HepG2 (cell line): ENCODE measurements around the gene SLC25A38. TPM values are rescaled to one million over a fixed set of nuclear protein-coding genes. Genes with fewer than 3 reads are reported as not detected.

Experiments
- ATF1 ChIP-seq: IDR thresholded peaks from 2 replicates; pipeline ENCODE4 v1.6.1; 2016; ENCODE audit warnings: mild to moderate bottlenecking, control low read depth
- CENPT ChIP-seq: sonication (generic); formaldehyde crosslinking; IDR thresholded peaks from 2 replicates; pipeline ENCODE4 v1.8.0; 2022; ENCODE audit warnings: low read depth, mild to moderate bottlenecking, moderate library complexity, missing genetic modification reagents
- ETS1 ChIP-seq: sonication (generic); formaldehyde crosslinking; IDR thresholded peaks from 2 replicates; pipeline ENCODE4 v1.4.0; 2020; ENCODE audit warnings: missing genetic modification reagents
- KDM1A ChIP-seq: IDR thresholded peaks from 2 replicates; pipeline ENCODE4 v1.6.1; 2016; ENCODE audit warnings: missing compliant biosample characterization
- KLF16 ChIP-seq, 2 experiments: sonication (generic) in 1 of 2; formaldehyde crosslinking in 1 of 2; IDR thresholded peaks; 2 replicates each; pipeline versions ENCODE4 v1.6.1 to v1.8.0; 2016 to 2023; ENCODE audit warnings: missing genetic modification reagents in 2 of 2, missing compliant biosample characterization in 1 of 2
- MXD4 ChIP-seq: IDR thresholded peaks from 2 replicates; pipeline ENCODE4 v1.6.1; 2016; ENCODE audit warnings: mild to moderate bottlenecking, missing biosample characterization, missing genetic modification reagents
- PHF20 ChIP-seq: sonication (generic); formaldehyde crosslinking; IDR thresholded peaks from 2 replicates; pipeline ENCODE4 v1.5.0; 2020; ENCODE audit warnings: mild to moderate bottlenecking, missing genetic modification reagents
- PHF8 ChIP-seq: sonication (generic); formaldehyde crosslinking; IDR thresholded peaks from 2 replicates; pipeline ENCODE4 v1.5.0; 2020; ENCODE audit warnings: missing genetic modification reagents
- POGZ ChIP-seq: sonication (generic); formaldehyde crosslinking; IDR thresholded peaks from 2 replicates; pipeline ENCODE4 v1.4.0; 2020; ENCODE audit warnings: mild to moderate bottlenecking, missing genetic modification reagents
- RBM22 ChIP-seq: fragments of 200-400 bp; formaldehyde crosslinking; optimal IDR thresholded peaks from 2 replicates; pipeline ENCODE3; 2017; ENCODE audit warnings: mild to moderate bottlenecking, low read length, moderate library complexity
- SP5 ChIP-seq: IDR thresholded peaks from 2 replicates; pipeline ENCODE4 v1.6.1; 2016; ENCODE audit warnings: low read depth, borderline replicate concordance
- U2AF2 ChIP-seq: fragments of 200-400 bp; formaldehyde crosslinking; IDR thresholded peaks from 2 replicates; pipeline ENCODE4 v1.6.1; 2017; ENCODE audit warnings: low read depth, mild to moderate bottlenecking, low read length
- WIZ ChIP-seq: sonication (generic); formaldehyde crosslinking; IDR thresholded peaks from 2 replicates; pipeline ENCODE4 v1.5.1; 2020; ENCODE audit warnings: mild to moderate bottlenecking, missing genetic modification reagents
- ZBTB39 ChIP-seq: sonication (generic); formaldehyde crosslinking; IDR thresholded peaks from 2 replicates; pipeline ENCODE4 v1.5.0; 2020; ENCODE audit warnings: missing genetic modification reagents
- ZC3H4 ChIP-seq: sonication (generic); formaldehyde crosslinking; IDR thresholded peaks from 2 replicates; pipeline ENCODE4 v1.4.0; 2020; ENCODE audit warnings: missing genetic modification reagents, borderline replicate concordance
- ZFY ChIP-seq: sonication (generic); formaldehyde crosslinking; IDR thresholded peaks from 2 replicates; pipeline ENCODE4 v1.4.0; 2020; ENCODE audit warnings: missing genetic modification reagents
- ZNF101 ChIP-seq: sonication (generic); formaldehyde crosslinking; IDR thresholded peaks from 2 replicates; pipeline ENCODE4 v1.4.0; 2020; ENCODE audit warnings: mild to moderate bottlenecking, low read depth, missing genetic modification reagents, borderline replicate concordance
- ZNF234 ChIP-seq: sonication (generic); formaldehyde crosslinking; conservative IDR thresholded peaks from 2 replicates; pipeline ENCODE4 v1.5.1; 2020; ENCODE audit warnings: mild to moderate bottlenecking, missing genetic modification reagents
- ZNF3 ChIP-seq: IDR thresholded peaks from 2 replicates; pipeline ENCODE4 v1.7.0; 2017; ENCODE audit warnings: inconsistent platforms
- ZNF672 ChIP-seq: sonication (generic); formaldehyde crosslinking; IDR thresholded peaks from 2 replicates; pipeline ENCODE4 v1.8.1; 2022; ENCODE audit warnings: missing genetic modification reagents
- ZSCAN20 ChIP-seq: sonication (generic); formaldehyde crosslinking; IDR thresholded peaks from 2 replicates; pipeline ENCODE4 v1.4.0; 2020; ENCODE audit warnings: missing genetic modification reagents, mild to moderate bottlenecking, borderline replicate concordance
- polyA plus RNA-seq, 8 experiments: library from polyadenylated mRNA; depleted of rRNA in 3 of 8; stranded (reverse) in 7 of 8; unstranded in 1 of 8; fragments of >200 nt; fragmentation: Illumina TruSeq in 4 of 8; extraction: Trizol in 4 of 8; gene quantifications; 2 replicates each; pipeline versions ENCODE4 v1.2.1 to v1.2.3, GENCODE V29; 2011 to 2016; ENCODE audit warnings: low read depth in 4 of 8, missing spikeins in 1 of 8, mixed read lengths in 1 of 8; ENCODE audit not compliant: insufficient read depth in 1 of 8
- total RNA-seq, 5 experiments: library from RNA; depleted of rRNA; stranded (reverse); fragments of >200 nt; fragmentation: Illumina TruSeq; extraction: Trizol; gene quantifications; 2 replicates each; pipeline ENCODE4 v1.2.3, GENCODE V29; 2016; ENCODE audit warnings: low read depth in 1 of 5
- TF ChIP-seq, protein P1 (sequence below): sonication (generic); formaldehyde crosslinking; IDR thresholded peaks from 2 replicates; pipeline ENCODE4 v1.8.1; 2023; ENCODE audit warnings: mild to moderate bottlenecking, missing genetic modification reagents
- TF ChIP-seq, protein P2 (sequence below): IDR thresholded peaks from 2 replicates; pipeline ENCODE4 v1.6.1; 2016; ENCODE audit warnings: missing biosample characterization, missing genetic modification reagents, low read depth
- TF ChIP-seq, protein P3 (sequence below): sonication (generic); formaldehyde crosslinking; IDR thresholded peaks from 2 replicates; pipeline ENCODE4 v1.4.0; 2020; ENCODE audit warnings: mild to moderate bottlenecking, missing genetic modification reagents

The SLC25A38 gene
- total and polyA plus RNA-seq, 2 of the 13 experiments (the other 11 are each of a cell fraction or from before 2014, with no cell fraction given) = 32.5 to 35.4 TPM

GRCh38 chr3:39383045-39383880 is at the start of gene SLC25A38 (continued):
- TF ChIP-seq, protein P1, sequence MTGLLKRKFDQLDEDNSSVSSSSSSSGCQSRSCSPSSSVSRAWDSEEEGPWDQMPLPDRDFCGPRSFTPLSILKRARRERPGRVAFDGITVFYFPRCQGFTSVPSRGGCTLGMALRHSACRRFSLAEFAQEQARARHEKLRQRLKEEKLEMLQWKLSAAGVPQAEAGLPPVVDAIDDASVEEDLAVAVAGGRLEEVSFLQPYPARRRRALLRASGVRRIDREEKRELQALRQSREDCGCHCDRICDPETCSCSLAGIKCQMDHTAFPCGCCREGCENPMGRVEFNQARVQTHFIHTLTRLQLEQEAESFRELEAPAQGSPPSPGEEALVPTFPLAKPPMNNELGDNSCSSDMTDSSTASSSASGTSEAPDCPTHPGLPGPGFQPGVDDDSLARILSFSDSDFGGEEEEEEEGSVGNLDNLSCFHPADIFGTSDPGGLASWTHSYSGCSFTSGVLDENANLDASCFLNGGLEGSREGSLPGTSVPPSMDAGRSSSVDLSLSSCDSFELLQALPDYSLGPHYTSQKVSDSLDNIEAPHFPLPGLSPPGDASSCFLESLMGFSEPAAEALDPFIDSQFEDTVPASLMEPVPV (CRISPR knock-in tag) = 0 out of 2 replicates have a peak, but pooled peaks have one; percentile 2
- no peak for TF ChIP-seq ZNF234 (CRISPR knock-in tag)
- peak; percentile 86 for TF ChIP-seq PHF8 (CRISPR knock-in tag)
- no peak for TF ChIP-seq SP5 (CRISPR knock-in tag)
- peak; percentile 27; the same call in 1 of the 2 replicates for TF ChIP-seq MXD4 (CRISPR knock-in tag)
- TF ChIP-seq ZNF3 (CRISPR knock-in tag) = no peak
- peak in 1 of 2 experiments; percentile 77; a peak in 1 of 4 replicates for TF ChIP-seq KLF16 (CRISPR knock-in tag; IDR thresholded peaks at IDR 0.05)
- TF ChIP-seq ZNF672 (CRISPR knock-in tag) = no peak
- TF ChIP-seq ZSCAN20 (CRISPR knock-in tag) = no peak
- TF ChIP-seq PHF20 (CRISPR knock-in tag) = peak; percentile 81
- TF ChIP-seq ZFY (CRISPR knock-in tag) = peak; percentile 90
- no peak for TF ChIP-seq U2AF2
- no peak for TF ChIP-seq ZBTB39 (CRISPR knock-in tag)
- TF ChIP-seq RBM22 = no peak
- no peak for TF ChIP-seq CENPT (CRISPR knock-in tag)
- peak; percentile 57 for TF ChIP-seq ATF1
- 0 out of 2 replicates have a peak, but pooled peaks have one; percentile 40 for TF ChIP-seq ETS1 (CRISPR knock-in tag)
- TF ChIP-seq ZNF101 = no peak
- no peak for TF ChIP-seq KDM1A (CRISPR knock-in tag)
- TF ChIP-seq, protein P2, sequence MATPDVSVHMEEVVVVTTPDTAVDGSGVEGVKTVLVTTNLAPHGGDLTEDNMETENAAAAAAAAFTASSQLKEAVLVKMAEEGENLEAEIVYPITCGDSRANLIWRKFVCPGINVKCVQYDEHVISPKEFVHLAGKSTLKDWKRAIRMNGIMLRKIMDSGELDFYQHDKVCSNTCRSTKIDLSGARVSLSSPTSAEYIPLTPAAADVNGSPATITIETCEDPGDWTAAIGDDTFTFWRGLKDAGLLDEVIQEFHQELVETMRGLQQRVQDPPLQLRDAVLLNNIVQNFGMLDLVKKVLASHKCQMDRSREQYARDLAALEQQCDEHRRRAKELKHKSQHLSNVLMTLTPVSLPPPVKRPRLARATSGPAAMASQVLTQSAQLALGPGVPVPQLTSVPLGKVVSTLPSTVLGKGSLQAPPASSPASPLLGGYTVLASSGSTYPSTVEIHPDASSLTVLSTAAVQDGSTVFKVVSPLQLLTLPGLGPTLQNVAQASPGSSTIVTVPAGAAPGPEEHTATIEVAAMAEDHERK (CRISPR knock-in tag) = no peak; the same call in 1 of the 2 replicates
- TF ChIP-seq, protein P3, sequence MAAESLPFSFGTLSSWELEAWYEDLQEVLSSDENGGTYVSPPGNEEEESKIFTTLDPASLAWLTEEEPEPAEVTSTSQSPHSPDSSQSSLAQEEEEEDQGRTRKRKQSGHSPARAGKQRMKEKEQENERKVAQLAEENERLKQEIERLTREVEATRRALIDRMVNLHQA (CRISPR knock-in tag) = no peak
- TF ChIP-seq POGZ = peak; percentile 41; the same call in 1 of the 2 replicates
- no peak for TF ChIP-seq ZC3H4
- 0 out of 2 replicates have a peak, but pooled peaks have one; percentile 11 for TF ChIP-seq WIZ (CRISPR knock-in tag)
